ENCODE results near the gene DIAPH3. TPM values are rescaled to one million over a fixed set of nuclear protein-coding genes. Genes with fewer than 3 reads are reported as not detected.

DIAPH3 gene
- polyA plus RNA-seq, 2 donors = 1.3 to 2.2 TPM

DNA sequence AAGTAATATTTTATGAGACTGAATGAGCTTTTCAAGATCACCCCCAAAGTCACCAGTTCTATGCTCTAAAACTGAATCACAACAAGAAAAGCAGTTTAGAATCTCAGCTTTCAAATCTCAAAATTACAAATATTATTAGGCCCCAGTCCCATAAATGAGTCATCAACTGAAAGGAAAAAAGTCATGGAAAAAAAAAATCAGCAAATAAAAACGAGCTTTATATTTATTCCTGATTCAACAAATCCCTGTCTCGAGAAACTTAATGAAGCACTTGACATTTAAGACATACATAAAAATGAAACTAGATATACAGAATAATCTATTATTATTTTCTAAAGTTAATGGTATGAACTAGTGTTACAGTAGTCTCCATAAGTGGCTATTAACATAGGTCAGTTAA lies 203.0 kb downstream of the DIAPH3 start:
- Histone ChIP-seq H3K4me3 (ENCODE audit: low read depth in 1 of 2, low read length in 2 of 2) (no peak overlapping the region), H3K27me3 (ENCODE audit: control insufficient read depth in 1 of 2, insufficient read depth in 2 of 2, low read length in 2 of 2) (no peaks in the 10 kb centered on the region), H3K9me3 (ENCODE audit: control insufficient read depth in 2 of 2, insufficient read depth in 1 of 2, low read depth in 1 of 2, low read length in 1 of 2) (no peaks in the 10 kb centered on the region), H3K4me1 (ENCODE audit: control insufficient read depth in 2 of 2, insufficient read depth in 2 of 2, low read length in 1 of 2) (no peaks in the 10 kb centered on the region), H3K36me3 (ENCODE audit: control insufficient read depth in 2 of 2, insufficient read depth in 2 of 2, low read length in 1 of 2) (no peaks in the 10 kb centered on the region), H3K27ac (ENCODE audit: low read depth in 2 of 2, low read length in 1 of 2) (no peak overlapping the region)
- 25 to 35% methylated on average over 2 of the region's 2 CpGs for WGBS, 2 donors

DNA sequence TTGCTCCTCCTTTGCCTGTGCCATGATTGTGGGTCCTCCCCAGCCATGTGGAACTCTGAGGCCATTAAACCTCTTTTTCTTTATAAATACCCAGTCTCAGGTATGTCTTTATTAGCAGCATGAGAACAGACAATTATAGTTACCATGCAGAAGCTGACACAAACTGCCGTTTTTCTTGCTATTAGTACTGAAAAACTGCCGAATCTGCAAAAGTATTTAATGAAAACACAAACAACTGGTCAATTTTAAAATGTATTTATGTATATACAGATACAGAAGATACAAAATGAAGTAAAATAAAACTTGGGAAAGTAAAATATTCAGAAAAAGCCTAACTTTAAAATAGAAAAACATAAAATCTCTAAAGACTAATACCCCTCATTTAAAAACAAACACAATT lies 206.3 kb downstream of the DIAPH3 start:
- WGBS, 2 donors = 96 to 98% methylated on average over 2 of the region's 2 CpGs
- H3K36me3 ChIP-seq (ENCODE audit: control insufficient read depth in 2 of 2, insufficient read depth in 2 of 2, low read length in 1 of 2) = no peaks in the 10 kb centered on the region

DNA sequence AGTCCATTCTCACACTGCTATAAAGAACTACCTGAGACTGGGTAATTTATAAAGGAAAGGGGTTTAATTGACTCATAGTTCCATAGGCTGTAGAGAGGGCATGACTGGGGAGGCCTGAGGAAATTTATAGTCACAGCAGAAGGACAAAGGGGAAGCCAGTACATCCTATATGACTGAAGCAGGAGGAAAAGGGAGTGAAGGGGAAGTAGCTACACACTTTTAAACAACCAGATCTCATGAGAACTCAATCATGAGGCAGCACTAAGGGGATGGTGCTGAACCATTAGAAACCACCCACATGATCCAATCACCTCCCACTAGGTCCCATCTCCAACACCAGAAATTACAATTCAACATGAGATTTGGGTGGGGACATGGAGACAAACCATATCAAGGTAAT lies 209.1 kb downstream of the DIAPH3 start:
- H3K36me3 ChIP-seq (ENCODE audit: control insufficient read depth in 2 of 2, insufficient read depth in 2 of 2, low read length in 1 of 2) = no peaks in the 10 kb centered on the region
- no peaks in the 10 kb centered on the region for H3K9me3 ChIP-seq (ENCODE audit: control insufficient read depth in 2 of 2, insufficient read depth in 1 of 2, low read depth in 1 of 2, low read length in 1 of 2)
- no peak overlapping the region for H3K4me3 ChIP-seq (ENCODE audit: low read depth in 1 of 2, low read length in 2 of 2)
- no peaks in the 10 kb centered on the region for H3K4me1 ChIP-seq (ENCODE audit: control insufficient read depth in 2 of 2, insufficient read depth in 2 of 2, low read length in 1 of 2)
- no peaks in the 10 kb centered on the region for H3K27me3 ChIP-seq (ENCODE audit: control insufficient read depth in 1 of 2, insufficient read depth in 2 of 2, low read length in 2 of 2)
- H3K27ac ChIP-seq (ENCODE audit: low read depth in 2 of 2, low read length in 1 of 2) = no peak overlapping the region

More for the DNA sequence above, 206.3 kb downstream of the DIAPH3 start:
- no peaks in the 10 kb centered on the region for H3K4me1 ChIP-seq (ENCODE audit: control insufficient read depth in 2 of 2, insufficient read depth in 2 of 2, low read length in 1 of 2)
- no peaks in the 10 kb centered on the region for H3K9me3 ChIP-seq (ENCODE audit: control insufficient read depth in 2 of 2, insufficient read depth in 1 of 2, low read depth in 1 of 2, low read length in 1 of 2)
- no peak overlapping the region for H3K4me3 ChIP-seq (ENCODE audit: low read depth in 1 of 2, low read length in 2 of 2)
- no peaks in the 10 kb centered on the region for H3K27me3 ChIP-seq (ENCODE audit: control insufficient read depth in 1 of 2, insufficient read depth in 2 of 2, low read length in 2 of 2)
- H3K27ac ChIP-seq (ENCODE audit: low read depth in 2 of 2, low read length in 1 of 2) = no peak overlapping the region

DNA sequence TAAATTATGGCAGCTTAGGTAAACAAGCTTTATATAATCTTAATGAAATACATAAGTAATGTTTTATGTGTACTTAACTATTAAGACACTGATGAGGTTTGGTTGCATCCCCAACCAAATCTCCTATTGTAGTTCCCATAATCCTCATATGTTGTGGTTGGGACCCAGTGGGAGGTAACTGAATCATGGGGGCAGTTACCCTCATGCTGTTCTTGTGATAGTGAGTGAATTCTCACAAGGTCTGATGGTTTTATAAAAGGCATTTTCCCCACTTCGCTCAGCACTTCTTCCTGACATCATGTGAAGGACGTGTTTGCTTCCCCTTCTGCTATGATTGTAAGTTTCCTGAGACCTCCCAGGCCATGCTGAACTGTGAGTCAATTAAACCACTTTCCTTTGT lies 212.7 kb downstream of the DIAPH3 start:
- no peak overlapping the region for H3K27ac ChIP-seq (ENCODE audit: low read depth in 2 of 2, low read length in 1 of 2)
- H3K4me3 ChIP-seq (ENCODE audit: low read depth in 1 of 2, low read length in 2 of 2) = no peak overlapping the region
- H3K9me3 ChIP-seq (ENCODE audit: control insufficient read depth in 2 of 2, insufficient read depth in 1 of 2, low read depth in 1 of 2, low read length in 1 of 2) = no peaks in the 10 kb centered on the region
- no peaks in the 10 kb centered on the region for H3K36me3 ChIP-seq (ENCODE audit: control insufficient read depth in 2 of 2, insufficient read depth in 2 of 2, low read length in 1 of 2)
- H3K4me1 ChIP-seq (ENCODE audit: control insufficient read depth in 2 of 2, insufficient read depth in 2 of 2, low read length in 1 of 2) = no peaks in the 10 kb centered on the region
- WGBS, 2 donors = 84 to 89% methylated on average over 2 of the region's 2 CpGs
- H3K27me3 ChIP-seq (ENCODE audit: control insufficient read depth in 1 of 2, insufficient read depth in 2 of 2, low read length in 2 of 2) = no peaks in the 10 kb centered on the region

DNA sequence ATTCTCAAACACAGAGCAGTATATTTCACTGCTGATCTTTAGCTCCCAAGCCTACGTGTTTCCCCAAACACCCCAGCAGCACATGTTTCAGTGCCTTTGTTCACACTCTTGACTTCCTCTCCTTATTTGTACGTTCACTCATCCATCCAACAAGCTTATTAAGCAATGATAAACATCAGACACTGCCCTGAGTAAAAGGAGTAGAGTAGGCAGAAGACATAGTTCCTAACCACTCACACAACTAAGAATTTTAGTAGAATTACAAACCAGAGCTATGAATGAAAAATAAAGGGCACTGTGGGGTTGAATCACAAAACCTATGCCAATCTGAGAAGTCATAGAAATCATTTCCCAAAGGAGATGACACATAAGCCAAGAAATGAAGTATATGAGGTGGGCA lies 213.5 kb downstream of the DIAPH3 start:
- 85 to 93% methylated on average over 2 of the region's 2 CpGs for WGBS, 2 donors
- Histone ChIP-seq H3K27me3 (ENCODE audit: control insufficient read depth in 1 of 2, insufficient read depth in 2 of 2, low read length in 2 of 2) (no peaks in the 10 kb centered on the region), H3K9me3 (ENCODE audit: control insufficient read depth in 2 of 2, insufficient read depth in 1 of 2, low read depth in 1 of 2, low read length in 1 of 2) (no peaks in the 10 kb centered on the region), H3K4me3 (ENCODE audit: low read depth in 1 of 2, low read length in 2 of 2) (no peak overlapping the region), H3K27ac (ENCODE audit: low read depth in 2 of 2, low read length in 1 of 2) (no peak overlapping the region), H3K36me3 (ENCODE audit: control insufficient read depth in 2 of 2, insufficient read depth in 2 of 2, low read length in 1 of 2) (no peaks in the 10 kb centered on the region), H3K4me1 (ENCODE audit: control insufficient read depth in 2 of 2, insufficient read depth in 2 of 2, low read length in 1 of 2) (no peaks in the 10 kb centered on the region)

DNA sequence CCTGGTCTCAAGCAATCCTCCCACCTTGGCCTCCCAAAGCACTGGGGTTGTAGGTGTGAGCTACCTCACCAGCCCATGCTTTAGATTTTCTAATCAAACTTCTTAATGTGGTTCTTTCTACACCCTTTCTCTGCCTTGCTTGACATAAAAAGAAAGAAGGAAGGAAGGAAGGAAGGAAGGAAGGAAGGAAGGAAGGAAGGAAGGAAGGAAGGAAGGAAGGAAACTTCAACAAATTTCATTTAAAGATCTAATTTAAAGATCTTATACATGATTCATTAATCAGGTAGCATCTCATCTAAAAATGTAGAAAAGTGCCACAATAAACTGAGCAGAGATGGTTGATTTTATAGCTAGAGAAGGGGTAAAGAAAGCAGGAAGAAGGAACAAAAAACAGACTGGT lies 215.0 kb downstream of the DIAPH3 start:
- no peak overlapping the region for H3K27ac ChIP-seq (ENCODE audit: low read depth in 2 of 2, low read length in 1 of 2)
- H3K4me1 ChIP-seq (ENCODE audit: control insufficient read depth in 2 of 2, insufficient read depth in 2 of 2, low read length in 1 of 2) = no peaks in the 10 kb centered on the region
- no peak overlapping the region for H3K4me3 ChIP-seq (ENCODE audit: low read depth in 1 of 2, low read length in 2 of 2)
- H3K36me3 ChIP-seq (ENCODE audit: control insufficient read depth in 2 of 2, insufficient read depth in 2 of 2, low read length in 1 of 2) = no peaks in the 10 kb centered on the region
- no peaks in the 10 kb centered on the region for H3K9me3 ChIP-seq (ENCODE audit: control insufficient read depth in 2 of 2, insufficient read depth in 1 of 2, low read depth in 1 of 2, low read length in 1 of 2)
- H3K27me3 ChIP-seq (ENCODE audit: control insufficient read depth in 1 of 2, insufficient read depth in 2 of 2, low read length in 2 of 2) = no peaks in the 10 kb centered on the region

DNA sequence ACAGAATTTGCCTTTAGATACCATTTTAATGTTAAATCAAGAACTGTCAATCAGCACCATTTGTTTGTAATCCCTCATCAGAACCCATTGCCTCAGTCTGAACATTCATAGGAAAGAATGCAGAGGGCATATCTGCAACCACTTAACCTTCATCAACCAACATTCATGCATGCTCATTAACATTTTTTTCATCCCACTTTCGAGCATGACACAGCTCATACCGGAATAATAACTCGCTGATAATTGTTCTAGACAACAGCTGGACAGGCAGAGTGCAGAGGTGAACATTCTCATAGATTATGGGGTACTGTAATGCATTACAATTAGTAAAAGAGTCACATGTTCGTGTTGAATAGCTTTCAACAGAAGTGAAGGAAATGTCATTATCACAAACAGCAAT lies 216.8 kb downstream of the DIAPH3 start:
- Histone ChIP-seq H3K27ac (ENCODE audit: low read depth in 2 of 2, low read length in 1 of 2) (no peak overlapping the region), H3K27me3 (ENCODE audit: control insufficient read depth in 1 of 2, insufficient read depth in 2 of 2, low read length in 2 of 2) (no peaks in the 10 kb centered on the region), H3K36me3 (ENCODE audit: control insufficient read depth in 2 of 2, insufficient read depth in 2 of 2, low read length in 1 of 2) (no peaks in the 10 kb centered on the region), H3K4me1 (ENCODE audit: control insufficient read depth in 2 of 2, insufficient read depth in 2 of 2, low read length in 1 of 2) (no peaks in the 10 kb centered on the region), H3K9me3 (ENCODE audit: control insufficient read depth in 2 of 2, insufficient read depth in 1 of 2, low read depth in 1 of 2, low read length in 1 of 2) (no peaks in the 10 kb centered on the region), H3K4me3 (ENCODE audit: low read depth in 1 of 2, low read length in 2 of 2) (no peak overlapping the region)
- WGBS, 2 donors = 81 to 82% methylated on average over 4 of the region's 4 CpGs

DNA sequence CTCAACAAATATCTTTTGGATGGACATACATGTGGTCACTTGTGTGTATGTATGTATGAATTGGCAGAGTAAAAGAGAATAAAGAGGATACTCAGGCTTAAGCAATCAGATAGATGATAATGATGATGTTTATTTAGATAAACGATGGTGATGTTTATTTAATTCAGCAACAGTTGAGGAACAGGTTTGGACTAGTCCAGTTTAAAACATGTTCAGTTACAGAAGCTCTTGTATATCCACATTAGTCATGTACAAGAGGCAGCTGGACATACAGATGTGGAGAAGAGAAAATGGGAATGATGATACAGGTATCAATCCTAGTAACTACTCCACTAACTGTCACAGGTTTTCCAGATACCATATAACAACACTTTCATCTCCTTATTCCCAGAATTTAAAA lies 232.1 kb downstream of the DIAPH3 start:
- no peak overlapping the region for H3K27ac ChIP-seq (ENCODE audit: low read depth in 2 of 2, low read length in 1 of 2)
- no peak overlapping the region for H3K4me3 ChIP-seq (ENCODE audit: low read depth in 1 of 2, low read length in 2 of 2)
- 29 to 32% methylated on average over 1 of the region's 1 CpG for WGBS, 2 donors
- H3K4me1 ChIP-seq (ENCODE audit: control insufficient read depth in 2 of 2, insufficient read depth in 2 of 2, low read length in 1 of 2) = no peaks in the 10 kb centered on the region
- H3K36me3 ChIP-seq (ENCODE audit: control insufficient read depth in 2 of 2, insufficient read depth in 2 of 2, low read length in 1 of 2) = no peaks in the 10 kb centered on the region
- H3K27me3 ChIP-seq (ENCODE audit: control insufficient read depth in 1 of 2, insufficient read depth in 2 of 2, low read length in 2 of 2) = no peaks in the 10 kb centered on the region
- H3K9me3 ChIP-seq (ENCODE audit: control insufficient read depth in 2 of 2, insufficient read depth in 1 of 2, low read depth in 1 of 2, low read length in 1 of 2) = peaks cover 0 to 4% of the 10 kb centered on the region in 2 donors

DNA sequence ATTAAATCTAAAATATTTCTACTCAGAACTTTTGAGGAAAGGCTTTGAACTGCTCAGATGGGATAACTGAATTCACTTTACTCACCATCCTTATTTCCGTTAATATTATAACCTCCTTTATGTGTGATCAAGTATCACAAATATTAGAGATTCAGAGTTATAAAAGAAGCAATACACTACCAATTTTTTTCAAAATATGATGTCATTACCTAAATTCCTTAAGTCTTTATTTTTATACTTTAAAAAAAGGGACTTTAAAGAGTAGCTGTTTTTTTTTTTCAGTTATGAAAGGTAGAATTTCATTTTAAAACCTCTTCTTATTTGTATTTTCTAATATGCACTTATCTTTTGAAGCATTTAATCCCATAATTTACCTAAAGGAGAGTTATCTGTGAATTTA lies 239.5 kb downstream of the DIAPH3 start:
- H3K36me3 ChIP-seq (ENCODE audit: control insufficient read depth in 2 of 2, insufficient read depth in 2 of 2, low read length in 1 of 2) = no peaks in the 10 kb centered on the region
- H3K27me3 ChIP-seq (ENCODE audit: control insufficient read depth in 1 of 2, insufficient read depth in 2 of 2, low read length in 2 of 2) = no peaks in the 10 kb centered on the region
- WGBS, 2 donors = 100% methylated on average over 1 of the region's 1 CpG
- H3K9me3 ChIP-seq (ENCODE audit: control insufficient read depth in 2 of 2, insufficient read depth in 1 of 2, low read depth in 1 of 2, low read length in 1 of 2) = peaks cover 0 to 4% of the 10 kb centered on the region in 2 donors
- no peak overlapping the region for H3K27ac ChIP-seq (ENCODE audit: low read depth in 2 of 2, low read length in 1 of 2)
- no peak overlapping the region for H3K4me3 ChIP-seq (ENCODE audit: low read depth in 1 of 2, low read length in 2 of 2)
- H3K4me1 ChIP-seq (ENCODE audit: control insufficient read depth in 2 of 2, insufficient read depth in 2 of 2, low read length in 1 of 2) = no peaks in the 10 kb centered on the region

DNA sequence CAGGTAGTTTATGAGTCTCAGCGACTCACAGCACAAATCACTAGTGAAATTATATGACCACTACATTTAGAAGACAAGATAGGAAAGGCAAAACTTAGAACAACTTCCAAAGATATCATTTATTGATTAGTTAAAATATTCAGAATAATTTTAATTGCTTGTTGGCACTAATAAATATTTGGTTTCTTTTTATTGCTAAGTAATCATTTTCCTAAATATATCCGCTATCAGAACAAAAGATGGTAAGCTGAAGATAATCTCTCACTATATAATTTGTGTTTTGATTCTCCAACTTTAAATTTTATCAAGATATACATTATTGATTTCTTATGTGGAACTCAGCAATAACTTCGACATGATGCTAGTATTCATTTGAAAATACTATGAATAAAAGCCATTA lies 248.5 kb downstream of the DIAPH3 start:
- Histone ChIP-seq H3K9me3 (ENCODE audit: control insufficient read depth in 2 of 2, insufficient read depth in 1 of 2, low read depth in 1 of 2, low read length in 1 of 2) (no peaks in the 10 kb centered on the region), H3K4me1 (ENCODE audit: control insufficient read depth in 2 of 2, insufficient read depth in 2 of 2, low read length in 1 of 2) (no peaks in the 10 kb centered on the region), H3K36me3 (ENCODE audit: control insufficient read depth in 2 of 2, insufficient read depth in 2 of 2, low read length in 1 of 2) (no peaks in the 10 kb centered on the region), H3K27ac (ENCODE audit: low read depth in 2 of 2, low read length in 1 of 2) (no peak overlapping the region), H3K4me3 (ENCODE audit: low read depth in 1 of 2, low read length in 2 of 2) (no peak overlapping the region), H3K27me3 (ENCODE audit: control insufficient read depth in 1 of 2, insufficient read depth in 2 of 2, low read length in 2 of 2) (no peaks in the 10 kb centered on the region)
- 82 to 85% methylated on average over 3 of the region's 3 CpGs for WGBS, 2 donors
